Gastroesophageal sphincter (tissue), 4 donors: ENCODE results near the gene VPS13D. TPM values are rescaled to one million over a fixed set of nuclear protein-coding genes. Genes with fewer than 3 reads are reported as not detected.

ENCODE experiments used
- ATAC-seq: fragments of 150-250 bp; one replicate; pipeline ENCODE4 v1.9.1; 2016; ENCODE audit warnings: mild to moderate bottlenecking, moderate library complexity
- H3K27ac ChIP-seq, 4 donors: fragments of 200-600 bp; sonication (generic) in 3 of 4; 1 replicate in 3 of 4; 2 replicates in 1 of 4; pipeline ENCODE4 v1.5.1; 2016 to 2019
- H3K27me3 ChIP-seq: fragments of 200-600 bp; sonication (generic); one replicate; pipeline ENCODE4 v1.5.1; 2019
- H3K36me3 ChIP-seq, 2 donors: fragments of 200-600 bp; sonication (generic); one replicate each; pipeline ENCODE4 v1.5.1; 2019; ENCODE audit warnings: control low read depth in 1 of 2
- H3K4me1 ChIP-seq, 3 donors: fragments of 200-600 bp; sonication (generic); 1 replicate in 2 of 3; 2 replicates in 1 of 3; pipeline ENCODE4 v1.5.1; 2016 to 2019; ENCODE audit warnings: control low read depth in 2 of 3
- H3K4me3 ChIP-seq, 2 donors: fragments of 200-600 bp; sonication (generic); one replicate each; pipeline ENCODE4 v1.5.1; 2019; ENCODE audit warnings: mild to moderate bottlenecking in 1 of 2, moderate library complexity in 1 of 2
- H3K9me3 ChIP-seq, 3 donors: fragments of 200-600 bp; sonication (generic); one replicate each; pipeline ENCODE4 v1.5.1; 2017 to 2019; ENCODE audit warnings: control low read depth in 2 of 3
- CTCF ChIP-seq, 4 experiments: fragments of 200-600 bp in 2 of 4; fragments of 450-650 bp in 2 of 4; sonication (generic) in 1 of 4; IDR thresholded peaks; one replicate each; pipeline ENCODE4 v1.5.1; 2017 to 2019; ENCODE audit warnings: antibody characterized with exemption in 4 of 4, mild to moderate bottlenecking in 2 of 4, moderate library complexity in 2 of 4
- EP300 ChIP-seq: sonication (generic); formaldehyde crosslinking; IDR thresholded peaks from one replicate; pipeline ENCODE4 v1.6.1; 2017; ENCODE audit warnings: antibody characterized with exemption, mild to moderate bottlenecking
- POLR2A ChIP-seq, 2 donors: fragments of 450-650 bp; IDR thresholded peaks; one replicate each; pipeline ENCODE4 v1.6.1; 2017; ENCODE audit warnings: antibody characterized with exemption in 2 of 2, mild to moderate bottlenecking in 2 of 2, moderate library complexity in 1 of 2
- POLR2AphosphoS5 ChIP-seq: sonication (generic); formaldehyde crosslinking; IDR thresholded peaks from one replicate; pipeline ENCODE4 v1.6.1; 2017; ENCODE audit warnings: antibody characterized with exemption
- WGBS, 2 donors: methylation state at CpG; one replicate each; pipeline ENCODE4 v1.1.5; 2018; ENCODE audit warnings: low coverage in 1 of 2; 5-methylcytosine and 5-hydroxymethylcytosine counted together
- total RNA-seq, 4 donors: library from RNA; depleted of rRNA; stranded (reverse); fragments of >200 nt; gene quantifications; one replicate each; pipeline ENCODE4 v1.1.0, GENCODE V29; 2016

Gene VPS13D
- total RNA-seq, 4 donors from 2014 or later, result 62.3 to 95.5 (median 81.5) TPM

GRCh38 chr1:12200208-12200607, 29.6 kb upstream of the VPS13D start:
- Histone ChIP-seq H3K9me3 (no peaks in the 10 kb centered on the region), H3K4me1 (no peaks in the 10 kb centered on the region), H3K27me3 (peaks cover 12% of the 10 kb centered on the region), H3K36me3 (peaks cover 0 to 33% of the 10 kb centered on the region in 2 donors), H3K27ac (no peak overlapping the region), H3K4me3 (no peak overlapping the region)
- no peak for ATAC-seq
- 82 to 89% methylated on average over 7 of the region's 7 CpGs for WGBS, 2 donors
- no peak for TF ChIP-seq CTCF (IDR thresholded peaks at IDR 0.05)
- TF ChIP-seq EP300, result no peak
- no peak for TF ChIP-seq POLR2A (IDR thresholded peaks at IDR 0.05)
- TF ChIP-seq POLR2AphosphoS5, result no peak

- H3K4me3 ChIP-seq, result no peak overlapping the region
- H3K36me3 ChIP-seq, result peaks cover 0 to 36% of the 10 kb centered on the region in 2 donors
- WGBS, 2 donors, result 76 to 83% methylated on average over 7 to 9 of the region's 18 CpGs
- no peak for ATAC-seq
- H3K9me3 ChIP-seq, result no peaks in the 10 kb centered on the region
- no peak overlapping the region for H3K27ac ChIP-seq
- TF ChIP-seq CTCF (IDR thresholded peaks at IDR 0.05), result no peak
- TF ChIP-seq POLR2A (IDR thresholded peaks at IDR 0.05), result no peak
- TF ChIP-seq EP300, result no peak
- TF ChIP-seq POLR2AphosphoS5, result no peak
- H3K27me3 ChIP-seq, result peaks cover 12% of the 10 kb centered on the region
- H3K4me1 ChIP-seq, result no peaks in the 10 kb centered on the region
These were observed 28.3 kb upstream of the VPS13D start for GRCh38 chr1:12201352-12202189.

- Histone ChIP-seq H3K36me3 (peaks cover 0 to 42% of the 10 kb centered on the region in 2 donors), H3K4me3 (no peak overlapping the region), H3K4me1 (no peaks in the 10 kb centered on the region), H3K9me3 (no peaks in the 10 kb centered on the region), H3K27me3 (peaks cover 12% of the 10 kb centered on the region), H3K27ac (no peak overlapping the region)
- TF ChIP-seq POLR2AphosphoS5 (no peak), EP300 (no peak), POLR2A (IDR thresholded peaks at IDR 0.05) (no peak), CTCF (IDR thresholded peaks at IDR 0.05) (no peak)
- 95% methylated on average over 4 of the region's 6 CpGs; no CpG with 5 or more reads in 1 of the 2 donors for WGBS, 2 donors
- ATAC-seq, result no peak
These were observed 27.7 kb upstream of the VPS13D start for GRCh38 chr1:12202190-12202497.

- no peak overlapping the region for H3K4me3 ChIP-seq
- H3K9me3 ChIP-seq, result no peaks in the 10 kb centered on the region
- H3K36me3 ChIP-seq, result peaks cover 0 to 45% of the 10 kb centered on the region in 2 donors
- ATAC-seq, result no peak
- H3K27me3 ChIP-seq, result peaks cover 9% of the 10 kb centered on the region
- H3K27ac ChIP-seq, result no peak overlapping the region
- 100% methylated on average over 1 of the region's 4 CpGs for WGBS, 2 donors
- H3K4me1 ChIP-seq, result no peaks in the 10 kb centered on the region
- TF ChIP-seq POLR2A (IDR thresholded peaks at IDR 0.05) (no peak), POLR2AphosphoS5 (no peak), EP300 (no peak), CTCF (IDR thresholded peaks at IDR 0.05) (no peak)
These were observed 27.3 kb upstream of the VPS13D start for GRCh38 chr1:12202577-12202976.
